Panc1 (cell line): ENCODE data around the gene PNMA6F.

Source experiments
- CTCF ChIP-seq: fragments of 450-650 bp; IDR thresholded peaks from 2 replicates; pipeline ENCODE4 v1.5.1; 2017; ENCODE audit warnings: mild to moderate bottlenecking
- POLR2AphosphoS5 ChIP-seq: IDR thresholded peaks from 2 replicates; pipeline ENCODE4 v1.6.1; 2012; ENCODE audit warnings: mild to moderate bottlenecking, low read depth, low read length, moderate library complexity

GRCh38 chrX:153319295-153320046, 2.1 kb downstream of the PNMA6F start:
- no peak for TF ChIP-seq POLR2AphosphoS5
- no peak for TF ChIP-seq CTCF
